ENCODE data around the gene LRCH2. TPM values are rescaled to one million over a fixed set of nuclear protein-coding genes. Genes with fewer than 3 reads are reported as not detected.
"Not testable (repeated sequence)": the region's sequence is repeated elsewhere in the genome, so short reads cannot be mapped to it uniquely, and the experiment has no call there.

The LRCH2 gene, protein sequence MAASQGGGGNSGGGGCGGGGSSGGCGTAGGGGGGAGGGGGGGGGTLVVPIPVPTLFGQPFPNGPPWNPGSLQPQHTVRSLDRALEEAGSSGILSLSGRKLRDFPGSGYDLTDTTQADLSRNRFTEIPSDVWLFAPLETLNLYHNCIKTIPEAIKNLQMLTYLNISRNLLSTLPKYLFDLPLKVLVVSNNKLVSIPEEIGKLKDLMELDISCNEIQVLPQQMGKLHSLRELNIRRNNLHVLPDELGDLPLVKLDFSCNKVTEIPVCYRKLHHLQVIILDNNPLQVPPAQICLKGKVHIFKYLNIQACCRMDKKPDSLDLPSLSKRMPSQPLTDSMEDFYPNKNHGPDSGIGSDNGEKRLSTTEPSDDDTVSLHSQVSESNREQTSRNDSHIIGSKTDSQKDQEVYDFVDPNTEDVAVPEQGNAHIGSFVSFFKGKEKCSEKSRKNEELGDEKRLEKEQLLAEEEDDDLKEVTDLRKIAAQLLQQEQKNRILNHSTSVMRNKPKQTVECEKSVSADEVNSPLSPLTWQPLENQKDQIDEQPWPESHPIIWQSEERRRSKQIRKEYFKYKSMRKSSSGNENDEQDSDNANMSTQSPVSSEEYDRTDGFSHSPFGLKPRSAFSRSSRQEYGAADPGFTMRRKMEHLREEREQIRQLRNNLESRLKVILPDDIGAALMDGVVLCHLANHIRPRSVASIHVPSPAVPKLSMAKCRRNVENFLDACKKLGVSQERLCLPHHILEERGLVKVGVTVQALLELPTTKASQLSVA
- total RNA-seq (2014; rRNA removed; shearing (Covaris generic)) = 4.5 and 6.2 TPM in 2 replicates

DNA sequence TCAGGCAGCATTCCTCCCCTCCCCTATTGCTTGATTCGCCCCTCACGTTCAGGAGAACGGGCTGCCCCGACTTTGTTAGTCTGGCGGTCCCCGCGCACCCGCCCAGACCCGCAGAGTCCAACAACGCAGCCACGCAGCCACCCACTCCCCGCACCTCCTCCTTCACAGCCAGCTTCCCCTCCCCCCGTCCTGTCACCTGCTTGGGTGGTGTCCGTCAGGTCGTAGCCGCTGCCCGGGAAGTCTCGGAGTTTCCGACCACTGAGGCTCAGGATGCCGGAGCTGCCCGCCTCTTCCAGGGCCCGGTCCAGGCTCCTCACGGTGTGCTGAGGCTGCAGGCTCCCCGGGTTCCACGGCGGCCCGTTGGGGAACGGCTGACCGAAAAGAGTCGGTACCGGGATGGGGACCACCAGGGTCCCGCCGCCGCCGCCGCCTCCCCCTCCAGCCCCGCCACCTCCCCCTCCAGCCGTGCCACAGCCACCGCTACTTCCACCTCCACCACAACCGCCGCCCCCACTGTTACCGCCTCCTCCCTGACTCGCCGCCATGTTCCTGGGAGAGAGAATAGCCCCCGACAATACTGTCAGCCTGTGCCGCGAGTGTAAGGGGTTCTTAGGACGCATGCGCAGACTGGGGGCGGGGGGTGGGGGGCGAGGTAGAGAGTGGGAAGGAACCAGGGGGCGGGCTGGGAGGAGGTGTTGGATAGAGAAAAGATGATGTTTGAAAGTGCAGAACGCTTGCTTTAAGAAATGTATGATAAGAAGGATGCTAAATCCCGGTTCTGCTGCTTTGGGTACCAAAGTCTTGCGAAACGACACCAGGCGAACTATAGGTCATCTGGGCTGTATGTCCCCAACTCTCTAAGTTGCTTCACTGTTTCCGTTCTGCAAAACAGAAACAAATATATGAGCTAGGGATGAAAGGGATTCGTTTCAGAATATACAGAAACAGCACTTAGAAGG is at the start of gene LRCH2:
Gene LRCH2, minus strand, starts transcription at position 600 of the 959 bp plus-strand sequence. Its CDS starts 55 bp downstream, at position 545.
- peak; percentile 30 for DNase-seq (ENCODE audit: low spot score)

DNA sequence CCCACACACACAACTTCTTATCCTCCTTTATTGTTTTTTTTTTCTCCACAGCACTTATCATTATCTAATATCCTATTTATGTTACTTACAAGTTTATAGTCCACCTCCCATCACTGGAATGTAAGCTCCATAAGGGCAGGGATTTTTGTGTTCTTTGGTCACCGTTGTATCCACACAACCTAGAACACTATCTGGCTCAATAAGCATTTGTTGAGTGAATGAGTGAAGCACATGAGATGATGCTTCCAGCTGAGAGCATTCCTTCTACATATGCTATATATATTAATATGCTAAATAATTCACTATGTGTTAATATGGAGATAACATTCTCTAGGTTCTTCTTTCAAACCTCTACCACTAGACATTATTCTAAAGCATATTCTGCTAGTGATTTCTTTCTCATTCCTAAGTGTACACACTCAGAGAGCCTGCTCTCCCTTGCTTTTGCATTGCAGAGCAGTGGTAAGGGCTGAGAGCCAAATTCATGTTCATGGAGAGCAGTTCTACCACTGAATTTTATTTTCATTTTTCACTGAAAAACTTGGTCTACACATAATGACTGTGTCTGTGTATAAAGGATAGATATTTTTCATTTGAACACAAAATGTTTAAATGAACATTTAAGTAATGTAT is 35.3 kb upstream of the LRCH2 start:
- DNase-seq (ENCODE audit: low spot score) = no peak

DNA sequence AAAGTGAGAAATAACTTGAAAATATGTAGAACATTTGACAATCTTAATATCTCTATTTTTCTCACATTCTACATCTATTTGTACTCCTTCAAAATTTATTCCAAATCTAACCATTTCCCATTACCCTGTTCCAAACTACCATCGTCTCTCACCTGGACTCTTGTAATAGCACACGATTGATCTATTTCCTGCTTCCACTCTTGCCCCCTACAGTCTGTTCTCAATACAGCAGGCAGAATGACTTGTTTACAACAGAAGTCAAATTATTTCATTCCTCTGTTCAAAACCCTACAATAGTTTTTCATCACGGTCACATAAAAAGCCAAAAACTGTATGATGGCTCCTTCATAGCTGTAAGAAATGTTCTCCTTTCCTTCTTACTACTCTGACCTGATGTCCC is 34.5 kb upstream of the LRCH2 start:
- DNase-seq (ENCODE audit: low spot score) = no peak

DNA sequence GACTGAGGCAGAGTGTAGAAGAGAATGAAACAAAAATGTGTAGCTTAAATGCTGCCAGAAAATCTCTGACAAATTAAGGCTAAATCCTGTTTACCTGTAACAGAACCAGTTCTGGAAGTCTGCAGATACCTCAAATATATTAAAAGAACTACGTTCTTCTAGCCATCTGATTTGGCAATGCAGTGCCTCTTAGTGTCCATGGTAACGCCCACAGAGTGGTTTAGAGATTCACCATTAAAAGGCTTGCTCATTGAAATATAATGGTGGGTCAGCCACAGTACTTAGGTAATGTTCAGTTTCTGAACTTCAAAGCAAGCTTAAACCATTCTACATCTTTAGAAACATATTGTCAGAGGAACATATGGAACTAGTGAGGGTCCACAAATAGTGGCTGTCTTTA is 32.4 kb upstream of the LRCH2 start:
- DNase-seq (ENCODE audit: low spot score) = no peak

DNA sequence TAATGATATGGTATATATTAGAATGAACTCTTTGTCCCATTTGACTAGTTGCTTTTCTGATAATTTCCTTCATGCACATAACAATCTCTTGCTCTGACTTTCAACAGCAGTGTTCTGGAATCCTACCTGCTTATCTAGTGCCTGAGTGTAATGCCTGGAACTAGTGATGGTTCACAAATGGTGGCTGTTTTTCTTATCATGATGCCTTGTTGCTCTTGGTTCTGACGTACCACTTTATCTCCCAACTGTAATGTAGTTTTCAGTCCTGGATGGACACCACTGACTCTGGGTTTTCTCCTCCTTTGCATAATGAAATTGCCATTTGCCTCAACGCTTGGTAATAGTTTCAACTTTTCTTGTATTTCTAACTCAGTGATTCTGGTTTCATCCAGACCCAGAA is 30.1 kb upstream of the LRCH2 start:
- no peak for DNase-seq (ENCODE audit: low spot score)

DNA sequence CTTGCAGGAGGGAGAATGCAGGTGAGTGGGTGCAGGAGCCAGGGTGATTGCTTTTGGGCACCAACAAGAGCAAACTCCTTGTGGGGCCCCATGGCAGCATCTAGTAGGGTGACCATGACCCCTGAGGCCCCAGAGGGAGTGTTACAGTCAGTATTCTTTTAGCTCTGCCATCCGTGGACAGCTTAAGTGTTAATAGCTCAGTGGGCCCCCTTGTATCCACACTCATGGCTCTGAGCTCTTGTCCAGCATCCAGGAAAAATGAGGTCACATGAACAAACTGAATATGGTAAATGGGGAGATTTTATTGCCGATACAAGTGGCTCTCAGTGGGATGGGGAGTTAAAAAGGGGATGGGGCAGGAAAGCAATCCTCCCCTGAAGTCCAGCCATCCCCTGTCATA is 27.3 kb upstream of the LRCH2 start:
- DNase-seq (ENCODE audit: low spot score) = no peak

DNA sequence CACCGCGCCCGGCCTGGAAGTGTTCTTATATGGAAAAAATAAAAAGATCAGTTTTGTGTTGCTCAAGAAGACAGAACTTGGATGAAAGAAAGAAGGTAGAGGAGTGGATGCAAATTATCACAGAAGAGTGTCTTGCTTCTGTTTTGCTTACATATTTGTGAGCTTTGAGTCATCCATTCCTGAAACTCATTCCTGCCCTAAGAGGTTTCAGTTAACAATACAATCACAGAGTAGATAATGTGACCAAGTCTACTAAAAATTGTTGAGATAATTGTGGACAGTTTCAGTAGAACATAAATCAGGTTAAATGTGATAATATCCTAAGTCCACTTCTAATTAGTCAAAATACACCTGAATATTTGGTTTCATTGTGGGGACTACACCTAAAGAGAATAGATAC is 26.4 kb upstream of the LRCH2 start:
- DNase-seq (ENCODE audit: low spot score) = no peak

DNA sequence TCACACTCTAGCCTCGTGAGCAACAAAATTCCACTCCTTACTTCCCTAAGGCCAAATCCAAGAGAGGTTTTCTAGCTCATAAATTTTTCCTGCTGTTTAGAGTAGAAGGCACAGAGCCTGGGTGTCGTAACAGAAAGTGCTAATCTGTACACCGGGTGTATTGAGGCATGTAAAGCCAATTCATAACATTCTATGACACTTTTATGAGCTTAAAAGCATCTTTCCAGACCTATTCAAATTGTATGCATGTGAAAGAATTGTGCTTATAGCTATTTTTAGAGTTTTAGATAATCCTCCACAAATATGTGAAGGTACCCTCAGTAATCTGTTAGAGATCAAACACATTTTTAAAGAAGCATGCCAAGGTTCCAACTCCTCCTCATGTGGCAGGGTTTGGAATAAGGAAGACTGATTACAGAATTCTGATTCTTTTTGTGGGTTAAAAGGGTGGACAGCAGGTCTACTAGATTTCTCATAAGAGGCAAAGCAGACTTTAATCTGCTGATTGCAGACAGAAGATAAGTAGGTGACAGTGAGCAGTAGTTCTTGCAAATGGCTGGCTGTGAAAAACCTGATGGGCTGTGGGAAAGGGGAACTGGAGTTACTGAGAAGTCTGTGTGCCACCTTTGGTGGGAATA is 25.5 kb upstream of the LRCH2 start:
- DNase-seq (ENCODE audit: low spot score) = no peak

DNA sequence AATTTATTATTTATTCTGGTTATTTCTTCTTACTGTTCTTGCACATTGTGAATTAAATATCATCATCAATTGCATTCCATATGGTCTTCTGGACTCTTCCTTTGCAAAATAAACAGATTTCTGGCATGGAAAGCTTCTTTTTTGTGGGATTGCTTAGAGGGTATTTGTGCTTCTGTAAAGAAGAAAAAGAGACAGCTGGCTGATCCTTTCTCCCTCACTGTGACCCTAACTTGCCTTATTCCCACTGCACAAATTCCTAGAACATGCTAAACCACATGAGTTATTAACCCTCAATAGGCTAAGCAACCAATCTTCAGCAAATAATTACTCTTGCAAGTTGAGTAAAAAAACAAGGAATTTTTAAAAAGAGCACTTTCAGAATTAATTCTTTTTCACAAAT is 23.8 kb upstream of the LRCH2 start:
- DNase-seq (ENCODE audit: low spot score) = no peak

DNA sequence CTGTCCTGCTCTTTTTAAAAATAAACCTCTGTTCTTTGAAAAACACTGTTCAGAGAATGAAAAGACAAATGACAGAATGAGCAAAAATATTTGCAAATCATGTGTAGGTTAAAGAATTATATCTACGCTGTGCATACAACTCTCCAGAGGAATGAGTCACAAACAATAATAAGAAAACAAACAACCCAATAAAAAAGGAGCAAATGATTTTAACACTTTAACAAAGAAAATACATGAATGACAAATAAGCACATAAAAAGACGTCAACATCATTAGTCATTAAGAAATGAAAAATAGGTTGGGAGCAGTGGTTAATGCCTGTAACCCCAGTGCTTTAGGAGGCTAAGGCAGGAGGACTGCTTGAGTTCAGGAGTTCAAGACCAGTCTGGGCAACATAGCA is 21.1 kb upstream of the LRCH2 start:
- DNase-seq (ENCODE audit: low spot score) = no peak

DNA sequence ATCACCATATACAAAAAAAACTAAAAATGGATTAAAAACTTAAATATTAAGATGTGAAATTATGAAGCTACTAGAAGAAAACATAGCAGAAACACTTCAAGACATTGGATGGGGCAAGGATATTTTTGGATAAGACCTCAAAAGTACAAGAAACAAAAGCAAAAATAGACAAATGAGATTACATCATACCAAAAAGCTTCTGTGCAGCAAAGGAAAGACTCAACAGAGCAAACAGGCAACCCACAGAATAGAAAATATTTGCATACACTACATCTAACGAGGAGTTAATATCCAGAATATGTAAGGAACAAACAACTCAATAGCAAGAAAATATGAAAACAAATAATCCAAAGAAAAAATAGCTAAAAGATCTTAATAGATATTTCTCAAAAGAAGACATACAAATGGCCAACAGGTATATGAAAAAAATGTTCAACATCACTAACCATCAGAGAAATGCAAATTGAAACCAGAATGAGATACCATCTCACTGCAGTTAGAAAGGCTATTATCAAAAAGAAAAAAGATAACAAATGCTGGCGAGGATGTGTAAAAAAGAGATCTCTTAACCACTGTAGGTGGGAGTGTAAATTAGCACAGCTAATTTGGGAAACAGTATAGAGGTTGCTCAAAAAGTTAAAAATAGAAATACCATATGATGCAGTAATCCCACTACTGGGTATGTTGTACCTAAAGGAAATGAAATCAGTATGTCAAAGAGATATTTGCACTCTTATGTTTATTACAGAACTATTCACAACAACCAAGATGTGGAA is 17.8 kb upstream of the LRCH2 start:
- DNase-seq (ENCODE audit: low spot score) = no peak

DNA sequence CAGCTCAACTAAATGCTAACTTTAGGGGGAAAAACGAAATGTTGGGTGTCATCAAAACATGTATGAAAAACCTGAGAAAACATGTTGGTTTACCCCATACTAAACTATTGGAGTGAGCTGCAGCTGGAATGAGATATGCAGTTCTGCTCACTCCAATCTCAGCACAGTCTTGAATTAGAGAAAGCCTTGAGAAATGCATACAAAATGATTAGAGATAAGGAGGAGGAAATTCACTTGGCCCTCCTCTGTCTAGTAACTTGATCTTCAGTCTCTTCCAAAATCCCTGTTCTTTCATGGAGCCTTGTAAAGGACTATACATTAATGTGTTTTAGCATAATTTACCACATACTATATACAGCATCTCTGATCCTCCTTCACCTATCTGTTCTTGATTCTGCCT is 3.2 kb upstream of the LRCH2 start:
- DNase-seq (ENCODE audit: low spot score) = no peak

DNA sequence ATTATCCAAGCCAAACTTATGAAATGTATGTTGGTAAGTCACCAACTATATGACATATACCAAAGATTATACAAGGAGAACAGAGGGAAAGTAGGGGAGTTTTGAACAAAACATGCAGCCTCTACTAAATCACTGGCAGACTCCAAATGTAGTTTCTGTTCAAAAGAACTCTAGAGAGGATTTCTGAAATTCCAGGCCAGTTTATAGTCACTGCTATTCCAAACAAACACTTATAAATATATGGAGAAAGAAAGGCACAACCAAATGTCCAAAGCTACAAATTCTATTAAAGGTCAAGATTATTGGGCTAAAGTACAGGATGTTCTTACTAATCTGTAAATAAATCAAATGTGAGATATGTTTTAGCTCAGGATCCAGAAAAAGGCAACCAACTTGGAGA is 2.7 kb upstream of the LRCH2 start:
- no peak for DNase-seq (ENCODE audit: low spot score)

DNA sequence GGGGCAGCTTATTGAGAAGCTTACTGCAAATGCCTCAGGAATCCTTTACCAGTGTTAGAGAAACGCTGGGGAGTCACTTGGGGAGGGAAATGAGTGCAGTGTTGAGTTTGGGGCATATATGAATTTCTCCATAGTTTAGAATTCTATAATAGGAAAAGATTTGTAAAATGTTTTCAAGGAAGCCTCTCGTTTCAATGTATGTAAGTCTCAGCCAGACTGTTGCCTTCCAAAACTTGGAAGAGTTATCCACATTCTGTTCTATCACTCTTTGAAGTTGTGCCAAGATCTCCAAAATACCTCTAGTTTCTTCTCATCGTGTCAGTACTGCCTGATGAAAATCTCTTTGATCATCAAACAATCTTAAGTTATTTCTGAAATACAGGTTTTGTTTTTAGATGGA is 565 bp upstream of the LRCH2 start:
- DNase-seq (ENCODE audit: low spot score) = no peak

DNA sequence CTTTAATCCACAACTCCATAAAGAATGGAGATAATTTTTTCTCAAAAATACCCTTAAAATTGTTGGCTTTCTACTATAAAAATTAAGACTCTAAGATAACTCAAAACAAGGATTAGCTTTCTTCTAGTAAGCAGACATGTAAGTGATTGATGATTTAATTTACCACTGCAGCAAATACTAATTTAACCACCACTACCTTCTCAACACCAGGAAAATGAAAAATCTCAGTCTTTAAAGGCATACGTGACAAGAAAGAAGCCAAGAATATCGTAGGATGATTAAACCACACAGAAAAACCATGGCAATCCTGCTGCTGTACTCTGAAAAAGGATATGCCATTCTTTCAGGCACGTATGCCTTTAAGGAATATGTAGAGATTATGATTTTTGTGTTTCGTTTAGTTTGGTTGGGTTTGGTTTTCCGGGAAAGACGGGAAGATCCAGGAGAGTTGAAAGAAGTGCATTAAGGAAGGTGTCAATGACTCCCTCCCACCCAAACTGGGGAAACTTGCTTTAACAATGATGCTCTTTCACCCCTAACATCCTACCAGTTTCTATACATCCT is 881 bp downstream of the LRCH2 start:
- DNase-seq (ENCODE audit: low spot score) = no peak

DNA sequence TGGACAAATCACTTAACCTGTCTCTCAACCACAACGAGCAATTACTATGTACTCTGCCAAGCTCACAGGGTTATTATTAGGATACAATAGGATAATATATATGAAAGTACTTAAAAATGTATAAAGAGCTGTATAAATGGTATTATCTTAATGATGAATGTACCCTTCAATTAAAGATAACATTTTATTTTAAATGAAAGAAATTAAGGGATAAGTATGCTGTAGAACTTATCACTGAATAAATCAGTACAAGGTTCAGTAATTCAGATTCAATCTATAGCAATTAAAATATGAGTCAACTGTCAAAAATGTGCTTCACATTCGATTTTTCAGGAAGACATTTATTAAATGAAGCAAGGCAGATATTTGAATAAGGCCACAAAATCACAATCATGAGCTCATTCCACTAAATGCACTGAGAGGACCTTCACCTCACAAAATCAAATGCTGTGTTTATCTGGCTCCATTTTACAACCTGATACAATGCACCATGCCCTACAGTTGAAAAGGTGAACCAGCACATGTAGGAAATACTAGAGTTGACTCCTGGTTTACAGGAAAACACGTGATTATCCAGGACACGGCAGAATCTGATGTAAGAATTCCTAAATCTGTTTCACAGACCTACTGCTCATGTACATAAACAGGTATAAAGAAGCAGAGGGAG is 4.4 kb downstream of the LRCH2 start:
- DNase-seq (ENCODE audit: low spot score) = peak; percentile 45

DNA sequence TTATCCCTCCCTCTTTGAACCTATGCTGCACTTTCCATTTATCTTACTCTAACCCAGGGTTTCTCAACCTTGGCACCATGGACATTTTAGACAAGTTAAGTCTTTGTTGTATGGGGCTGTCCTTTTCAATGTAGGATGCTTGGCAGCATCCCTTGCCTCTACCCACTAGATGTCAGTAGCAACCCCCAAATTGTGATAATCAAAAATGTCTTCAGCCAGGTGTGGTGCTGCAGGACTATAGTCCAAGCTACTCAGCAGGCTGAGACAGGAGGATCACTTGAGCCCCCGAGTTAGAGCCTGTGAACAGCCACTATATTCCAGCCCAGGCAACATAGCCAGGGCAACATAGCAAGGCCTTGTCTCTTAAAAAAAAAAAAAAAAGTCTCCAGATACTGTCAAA is 7.0 kb downstream of the LRCH2 start:
- peak; percentile 48 for DNase-seq (ENCODE audit: low spot score)

DNA sequence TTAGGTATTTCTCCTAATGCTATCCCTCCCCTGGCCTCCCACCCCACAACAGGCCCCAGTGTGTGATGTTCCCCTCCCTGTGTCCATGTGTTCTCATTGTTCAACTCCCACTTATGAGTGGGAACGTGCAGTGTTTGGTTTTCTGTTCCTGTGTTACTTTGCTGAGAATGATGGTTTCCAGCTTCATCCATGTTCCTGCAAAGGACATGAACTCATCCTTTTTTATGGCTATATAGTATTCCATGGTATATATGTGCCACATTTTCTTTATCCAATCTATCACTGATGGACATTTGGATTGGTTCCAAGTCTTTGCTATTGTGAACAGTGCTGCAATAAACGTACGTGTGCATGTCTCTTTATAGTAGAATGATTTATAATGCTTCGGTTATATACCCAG is 16.6 kb downstream of the LRCH2 start:
- not testable (repeated sequence) for DNase-seq (ENCODE audit: low spot score)

DNA sequence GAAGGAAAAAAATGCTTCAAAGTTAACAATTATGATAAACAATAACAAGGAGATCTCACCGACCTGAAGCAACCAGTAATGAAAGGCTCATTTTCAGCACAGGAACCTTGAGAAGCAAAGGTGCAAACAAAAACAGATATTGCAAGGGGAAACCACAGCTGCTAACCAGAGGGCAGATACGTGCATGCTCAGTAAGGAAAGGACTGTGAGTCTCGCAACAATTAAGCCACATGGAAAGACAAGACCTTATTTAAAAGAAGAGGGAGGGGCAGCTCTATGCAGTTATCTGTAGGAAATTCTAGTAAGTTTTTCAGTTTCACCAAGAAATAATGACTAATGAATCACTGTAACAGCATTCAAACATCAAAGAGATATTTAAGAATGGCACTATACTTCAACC is 19.3 kb downstream of the LRCH2 start:
- DNase-seq (ENCODE audit: low spot score) = no peak

Measured in H4 (cell line).